GM18508 (cell line): ENCODE data around the gene CHST8.
"Not testable (repeated sequence)": the region's sequence is repeated elsewhere in the genome, so short reads cannot be mapped to it uniquely, and the experiment has no call there.

Source experiments
- ATAC-seq: cut with Tn5 transposase; IDR thresholded peaks from one replicate; pipeline ENCODE4 v1.9.1; 2021; ENCODE audit warnings: moderate number of reproducible peaks; ENCODE audit not compliant: insufficient read depth, unreplicated experiment

The CHST8 gene

GRCh38 chr19:33616346-33616745 lies 5.4 kb upstream of the CHST8 start:
- ATAC-seq, result no peak

GRCh38 chr19:33616857-33617256 lies 4.9 kb upstream of the CHST8 start:
- ATAC-seq, result no peak

DNA sequence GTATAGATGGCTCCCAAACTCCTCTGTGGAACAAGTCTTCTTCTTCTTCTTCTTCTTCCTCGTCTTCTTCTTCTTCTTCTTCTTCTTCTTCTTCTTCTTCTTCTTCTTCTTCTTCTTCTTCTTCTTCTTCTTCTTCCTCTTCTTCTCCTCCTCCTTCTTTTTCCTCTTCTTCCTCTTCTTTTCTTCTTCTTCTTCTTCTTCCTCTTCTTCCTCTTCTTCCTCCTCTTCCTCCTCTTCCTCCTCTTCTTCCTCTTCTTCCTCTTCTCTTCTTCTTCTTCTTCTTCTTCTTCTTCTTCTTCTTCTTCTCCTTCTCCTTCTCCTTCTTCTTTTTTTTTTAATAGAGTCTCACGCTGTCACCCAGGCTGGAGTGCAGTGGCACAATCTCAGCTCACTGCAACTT lies 3.4 kb upstream of the CHST8 start:
- ATAC-seq, result not testable (repeated sequence)

DNA sequence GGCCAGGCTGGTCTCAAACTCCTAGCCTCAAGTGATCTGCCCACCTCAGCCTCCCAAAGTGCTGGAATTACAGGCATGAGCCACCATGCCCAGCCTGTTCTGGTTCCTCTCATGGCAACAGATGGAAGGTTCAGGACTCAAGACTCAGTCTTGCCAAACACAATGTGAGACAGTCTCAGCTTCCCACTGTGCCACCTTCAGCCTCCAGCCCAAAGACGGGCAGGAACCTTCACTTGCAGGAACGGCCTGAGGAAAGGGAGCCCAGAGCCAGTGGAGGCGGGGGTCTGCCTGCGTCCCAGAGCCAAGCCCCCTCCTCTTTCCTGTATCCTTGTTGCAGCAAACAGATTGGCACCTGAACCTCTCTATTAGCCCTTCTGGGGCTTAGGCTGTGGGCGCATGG lies 2.9 kb upstream of the CHST8 start:
- ATAC-seq, result no peak

GRCh38 chr19:33620611-33621010 lies 1.1 kb upstream of the CHST8 start:
- no peak for ATAC-seq

GRCh38 chr19:33621065-33621785 lies 528 bp upstream of the CHST8 start:
- no peak for ATAC-seq

DNA sequence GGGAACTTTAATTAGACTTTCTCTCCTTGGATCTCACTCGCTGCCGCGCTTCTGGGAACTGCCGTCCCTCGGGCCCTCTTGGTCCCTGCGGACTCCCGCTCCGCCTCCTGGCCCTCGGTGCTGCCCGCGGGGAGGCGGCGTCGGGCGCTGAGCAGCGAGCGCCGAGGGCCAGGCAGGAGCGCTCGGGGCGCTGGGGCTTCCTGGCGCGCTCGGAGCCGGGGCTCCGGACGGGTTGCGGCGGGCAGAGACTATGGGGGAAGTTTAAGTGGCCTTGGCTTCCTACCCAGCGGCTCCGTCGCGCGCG lies 704 bp downstream of the CHST8 start:
- ATAC-seq, result no peak

DNA sequence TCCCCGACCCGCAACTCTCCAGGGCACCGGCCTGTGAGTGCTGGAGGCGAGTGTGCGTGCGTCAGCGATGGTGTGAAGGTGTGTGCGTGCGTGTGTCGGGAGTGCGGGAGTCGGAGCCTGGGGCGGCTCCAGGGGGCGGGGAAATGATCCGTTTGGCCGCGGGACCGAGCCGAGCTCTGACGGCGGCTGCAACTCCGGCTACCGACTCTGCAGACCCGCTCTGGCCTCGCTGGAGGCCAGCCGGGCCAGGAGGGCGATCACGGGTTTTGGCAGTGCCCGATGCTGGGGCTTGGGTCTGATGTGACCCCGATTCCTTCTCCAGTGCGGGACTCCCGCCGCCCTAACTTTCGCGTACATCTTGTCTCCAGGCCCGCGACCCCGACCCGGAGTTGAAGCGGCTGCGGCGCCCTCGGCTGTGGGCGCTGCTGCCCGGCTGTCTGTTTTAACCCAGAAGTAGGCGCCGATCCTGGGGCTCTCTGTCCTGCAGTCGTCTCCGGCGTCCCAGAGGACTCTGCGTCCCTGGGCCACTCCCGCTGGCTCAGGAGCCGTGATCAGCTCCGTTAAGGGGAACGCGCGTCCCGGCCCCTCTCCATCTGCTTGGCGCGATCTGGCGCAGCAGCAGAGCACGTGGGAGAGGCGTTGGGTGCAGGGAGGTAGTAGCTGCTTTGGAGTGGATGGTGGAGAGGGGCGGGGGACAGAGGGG lies 1.2 kb downstream of the CHST8 start:
- ATAC-seq, result no peak

- ATAC-seq, result no peak
Observed at GRCh38 chr19:33624586-33624985, 2.8 kb downstream of the CHST8 start.

DNA sequence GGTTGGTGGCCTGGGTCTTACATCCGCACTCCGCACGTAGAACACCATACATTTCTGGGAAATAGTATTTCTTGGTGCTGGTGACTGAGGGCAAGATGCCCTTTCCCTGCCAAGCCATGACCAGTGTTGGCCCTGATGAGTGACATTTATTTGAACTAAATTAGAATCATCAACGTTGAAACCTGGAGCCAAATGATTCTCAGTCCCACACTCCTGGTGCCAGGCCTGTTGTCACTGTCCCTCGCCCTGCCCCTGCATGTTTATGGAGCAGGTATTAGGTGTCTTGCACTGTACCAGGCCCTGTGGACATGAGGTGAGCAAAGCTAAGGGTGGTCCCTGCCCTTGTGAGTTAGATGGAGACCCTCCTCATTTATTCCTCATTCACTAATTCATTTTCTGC lies 5.8 kb downstream of the CHST8 start:
- ATAC-seq, result no peak

DNA sequence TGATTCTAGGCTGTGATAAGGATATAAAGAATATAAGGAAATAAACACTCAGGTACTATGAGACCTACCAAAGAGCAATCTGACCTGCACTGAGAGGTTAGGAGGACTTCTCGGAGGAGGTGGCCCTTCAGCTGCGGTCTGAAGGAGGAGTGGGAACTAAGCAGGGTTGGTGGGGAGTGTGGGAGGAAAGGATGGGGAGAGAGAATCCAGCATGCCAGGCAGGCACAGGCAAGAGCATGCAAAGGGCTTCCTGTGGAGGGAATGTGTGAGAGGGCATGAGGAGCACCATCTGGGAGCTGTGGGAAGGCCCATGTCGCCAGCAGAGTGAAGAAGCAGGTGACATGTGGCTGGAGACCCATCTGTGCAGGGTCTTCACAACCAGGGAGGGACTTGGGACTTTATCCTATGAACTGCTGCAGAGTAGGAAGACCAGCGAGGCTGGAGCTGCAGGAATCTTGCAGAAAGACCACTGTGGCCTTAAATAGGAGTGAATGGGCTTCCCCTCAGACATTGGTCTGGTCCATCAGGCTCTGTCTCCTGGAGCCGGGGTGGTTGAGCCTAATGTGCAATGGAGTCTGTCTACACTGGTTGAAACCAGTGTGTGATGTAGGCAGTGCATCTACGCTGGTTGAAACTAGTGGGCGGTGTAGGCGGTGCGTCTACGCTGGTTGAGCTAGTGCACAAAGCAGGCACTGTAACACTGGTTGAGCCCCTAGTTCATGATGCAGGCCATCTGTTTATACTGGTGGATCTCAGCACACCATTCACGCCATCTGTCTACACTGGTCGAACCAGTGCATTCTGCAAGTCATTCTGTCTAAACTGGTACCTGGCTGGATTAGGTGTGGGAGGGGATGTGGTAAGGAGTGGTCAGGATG lies 6.4 kb downstream of the CHST8 start:
- ATAC-seq, result no peak

- ATAC-seq, result no peak
Observed at GRCh38 chr19:33628921-33629825, 7.4 kb downstream of the CHST8 start.

- ATAC-seq, result no peak
Observed at GRCh38 chr19:33629826-33630375, 8.1 kb downstream of the CHST8 start.

DNA sequence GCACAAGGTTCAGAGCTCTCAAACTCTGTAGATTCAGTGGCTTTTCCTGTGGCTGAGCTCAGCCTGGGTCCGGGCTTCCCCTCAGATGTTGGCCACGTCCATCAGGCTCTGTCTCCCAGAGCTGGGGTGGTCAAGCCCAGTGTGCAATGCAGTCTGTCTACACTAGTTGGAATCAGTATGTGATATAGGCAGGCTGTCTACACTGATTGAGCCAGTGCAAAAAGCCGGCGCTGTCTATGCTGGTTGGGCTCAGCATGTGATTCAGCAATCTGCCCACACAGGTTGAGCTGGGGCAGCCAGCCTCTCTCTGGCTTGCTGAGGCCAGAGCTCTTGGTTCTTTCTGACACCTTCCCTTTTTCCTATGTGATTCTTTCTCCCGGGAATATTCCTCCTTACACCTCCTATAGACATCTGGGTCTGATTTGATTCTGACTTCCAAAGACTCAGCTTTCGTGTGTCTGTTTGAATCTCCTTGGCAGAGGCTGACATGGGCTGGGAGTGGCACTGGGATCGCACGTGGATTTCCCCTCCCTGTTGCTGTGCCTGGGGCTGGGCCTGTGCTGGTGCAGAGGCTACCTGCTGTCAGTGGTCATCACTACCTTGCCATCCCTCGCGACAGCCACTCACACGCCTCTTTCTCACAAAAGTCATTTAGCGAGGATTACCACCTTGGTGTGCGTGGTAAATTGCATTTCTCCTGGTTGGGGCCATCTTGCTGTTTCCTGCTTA lies 9.3 kb downstream of the CHST8 start:
- ATAC-seq, result no peak

- ATAC-seq, result no peak
Observed at GRCh38 chr19:33631609-33631973, 9.8 kb downstream of the CHST8 start.

DNA sequence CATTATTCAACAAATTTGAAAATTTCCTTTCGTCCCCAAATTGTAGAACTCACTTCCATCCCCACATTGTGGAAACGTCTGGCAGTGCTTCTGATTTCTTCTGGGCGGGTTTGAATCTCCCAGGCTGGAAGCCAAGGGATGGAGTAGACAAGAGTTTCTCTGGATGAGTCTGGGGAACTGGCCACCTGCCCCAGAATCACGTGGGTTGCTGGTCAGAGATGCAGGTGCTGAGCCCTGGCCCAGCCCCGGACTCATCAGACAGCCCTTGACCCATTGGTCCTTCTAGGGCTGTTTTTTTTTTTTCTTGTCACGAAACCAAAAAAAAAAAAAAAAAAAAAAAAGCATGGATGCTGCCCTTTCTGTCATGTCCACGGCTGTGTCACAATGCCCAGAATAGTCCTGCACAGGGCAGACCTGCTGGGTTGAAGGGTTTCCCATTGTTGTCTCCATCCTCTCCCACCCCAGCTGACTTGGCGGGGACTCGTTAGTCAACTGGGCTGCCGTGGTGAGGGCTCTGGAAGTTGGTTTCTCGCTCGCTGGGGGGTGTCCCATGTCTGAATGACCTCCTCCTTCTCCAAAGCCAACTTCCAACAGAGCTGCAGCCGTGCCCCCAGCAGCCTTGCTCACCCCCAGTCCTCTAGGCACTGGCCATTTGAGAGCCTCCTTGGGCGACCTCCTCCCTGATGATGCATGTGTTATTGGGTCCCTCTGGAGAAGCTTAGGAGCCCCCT lies 12.8 kb downstream of the CHST8 start:
- no peak for ATAC-seq

- ATAC-seq, result no peak
Observed at GRCh38 chr19:33638167-33639034, 16.6 kb downstream of the CHST8 start.
